ENCODE results near the gene EFL1. TPM values are rescaled to one million over a fixed set of nuclear protein-coding genes. Genes with fewer than 3 reads are reported as not detected.

The EFL1 gene
- total and polyA plus RNA-seq, 2 experiments from 2014 or later, result 15.4 to 46.4 TPM

DNA sequence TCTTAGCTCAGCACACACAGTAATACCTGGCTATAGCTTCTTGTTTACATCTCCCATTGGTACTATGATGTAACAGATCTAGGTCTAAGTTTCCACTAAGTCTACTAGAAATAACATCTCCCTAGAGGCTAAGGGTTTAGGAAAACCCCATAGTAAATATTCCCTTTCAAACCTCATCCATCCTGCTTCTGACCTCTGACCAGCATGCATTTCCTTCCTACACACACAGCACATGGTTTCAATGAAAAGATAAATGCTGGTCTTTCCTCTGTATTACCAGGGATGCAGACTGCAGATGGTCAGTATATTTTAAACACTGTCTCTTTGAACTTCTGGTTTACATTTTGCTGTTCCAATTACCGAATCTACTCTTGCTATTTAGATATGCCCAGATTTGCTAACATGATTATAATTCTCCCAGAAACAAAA lies 96.6 kb downstream of the EFL1 start:
- Histone ChIP-seq H3K27me3 (ENCODE audit: insufficient read depth) (no peaks in the 10 kb centered on the region), H3K36me3 (ENCODE audit: insufficient read depth) (no peaks in the 10 kb centered on the region), H3K4me3 (no peak overlapping the region), H3K4me2 (no peak overlapping the region), H2AFZ (no peak overlapping the region), H3K27ac (ENCODE audit: low read depth) (no peak overlapping the region), H3K4me1 (ENCODE audit: insufficient read depth) (no peaks in the 10 kb centered on the region), H3K9me2 (ENCODE audit: insufficient read depth) (no peaks in the 10 kb centered on the region), H3K79me2 (replicated peaks; ENCODE audit: insufficient read depth) (no peaks in the 10 kb centered on the region), H4K20me1 (replicated peaks; ENCODE audit: insufficient read depth) (no peaks in the 10 kb centered on the region), H3F3A (replicated peaks; ENCODE audit: low read depth) (no peaks in the 10 kb centered on the region)
- H3K9me3 Mint-ChIP-seq, result no peaks in the 10 kb centered on the region
- no peaks in the 10 kb centered on the region for H3K4me1 Mint-ChIP-seq
- DNase-seq (ENCODE audit: low spot score) (no peak), ATAC-seq (no peak)
- peaks cover 1% of the 10 kb centered on the region for H3K27me3 Mint-ChIP-seq (ENCODE audit: insufficient read depth, low read depth, poor library complexity)
- H3K36me3 Mint-ChIP-seq (ENCODE audit: low read depth), result peaks cover 7% of the 10 kb centered on the region
- H3K4me3 Mint-ChIP-seq, result no peak overlapping the region
- H3K27ac Mint-ChIP-seq, result no peak overlapping the region
- TF ChIP-seq STAT1 (IDR thresholded peaks at IDR 0.05; ENCODE audit: unreplicated experiment) (no peak), CREB1 (CRISPR knock-in tag; IDR thresholded peaks at IDR 0.05; ENCODE audit: low read depth) (no peak), ETS1 (IDR thresholded peaks at IDR 0.05) (no peak), EZH2 (IDR thresholded peaks at IDR 0.05; ENCODE audit: low read depth, unreplicated experiment) (no peak), NANOG (IDR thresholded peaks at IDR 0.05; ENCODE audit: borderline replicate concordance) (no peak), ZNF114 (CRISPR knock-in tag; IDR thresholded peaks at IDR 0.05) (no peak), EZH2phosphoT487 (IDR thresholded peaks at IDR 0.05; ENCODE audit: unreplicated experiment) (no peak), CTCF (conservative IDR thresholded peaks at IDR 0.05; ENCODE audit: low read depth in 2 of 2) (no peak), ZNF331 (CRISPR knock-in tag; IDR thresholded peaks at IDR 0.05; ENCODE audit: low read depth) (no peak), POLR2AphosphoS5 (IDR thresholded peaks at IDR 0.05; ENCODE audit: low read depth) (no peak), REST (IDR thresholded peaks at IDR 0.05; ENCODE audit: unreplicated experiment) (no peak), JUNB (IDR thresholded peaks at IDR 0.05; ENCODE audit: unreplicated experiment) (no peak)
- TF ChIP-seq, protein P1, sequence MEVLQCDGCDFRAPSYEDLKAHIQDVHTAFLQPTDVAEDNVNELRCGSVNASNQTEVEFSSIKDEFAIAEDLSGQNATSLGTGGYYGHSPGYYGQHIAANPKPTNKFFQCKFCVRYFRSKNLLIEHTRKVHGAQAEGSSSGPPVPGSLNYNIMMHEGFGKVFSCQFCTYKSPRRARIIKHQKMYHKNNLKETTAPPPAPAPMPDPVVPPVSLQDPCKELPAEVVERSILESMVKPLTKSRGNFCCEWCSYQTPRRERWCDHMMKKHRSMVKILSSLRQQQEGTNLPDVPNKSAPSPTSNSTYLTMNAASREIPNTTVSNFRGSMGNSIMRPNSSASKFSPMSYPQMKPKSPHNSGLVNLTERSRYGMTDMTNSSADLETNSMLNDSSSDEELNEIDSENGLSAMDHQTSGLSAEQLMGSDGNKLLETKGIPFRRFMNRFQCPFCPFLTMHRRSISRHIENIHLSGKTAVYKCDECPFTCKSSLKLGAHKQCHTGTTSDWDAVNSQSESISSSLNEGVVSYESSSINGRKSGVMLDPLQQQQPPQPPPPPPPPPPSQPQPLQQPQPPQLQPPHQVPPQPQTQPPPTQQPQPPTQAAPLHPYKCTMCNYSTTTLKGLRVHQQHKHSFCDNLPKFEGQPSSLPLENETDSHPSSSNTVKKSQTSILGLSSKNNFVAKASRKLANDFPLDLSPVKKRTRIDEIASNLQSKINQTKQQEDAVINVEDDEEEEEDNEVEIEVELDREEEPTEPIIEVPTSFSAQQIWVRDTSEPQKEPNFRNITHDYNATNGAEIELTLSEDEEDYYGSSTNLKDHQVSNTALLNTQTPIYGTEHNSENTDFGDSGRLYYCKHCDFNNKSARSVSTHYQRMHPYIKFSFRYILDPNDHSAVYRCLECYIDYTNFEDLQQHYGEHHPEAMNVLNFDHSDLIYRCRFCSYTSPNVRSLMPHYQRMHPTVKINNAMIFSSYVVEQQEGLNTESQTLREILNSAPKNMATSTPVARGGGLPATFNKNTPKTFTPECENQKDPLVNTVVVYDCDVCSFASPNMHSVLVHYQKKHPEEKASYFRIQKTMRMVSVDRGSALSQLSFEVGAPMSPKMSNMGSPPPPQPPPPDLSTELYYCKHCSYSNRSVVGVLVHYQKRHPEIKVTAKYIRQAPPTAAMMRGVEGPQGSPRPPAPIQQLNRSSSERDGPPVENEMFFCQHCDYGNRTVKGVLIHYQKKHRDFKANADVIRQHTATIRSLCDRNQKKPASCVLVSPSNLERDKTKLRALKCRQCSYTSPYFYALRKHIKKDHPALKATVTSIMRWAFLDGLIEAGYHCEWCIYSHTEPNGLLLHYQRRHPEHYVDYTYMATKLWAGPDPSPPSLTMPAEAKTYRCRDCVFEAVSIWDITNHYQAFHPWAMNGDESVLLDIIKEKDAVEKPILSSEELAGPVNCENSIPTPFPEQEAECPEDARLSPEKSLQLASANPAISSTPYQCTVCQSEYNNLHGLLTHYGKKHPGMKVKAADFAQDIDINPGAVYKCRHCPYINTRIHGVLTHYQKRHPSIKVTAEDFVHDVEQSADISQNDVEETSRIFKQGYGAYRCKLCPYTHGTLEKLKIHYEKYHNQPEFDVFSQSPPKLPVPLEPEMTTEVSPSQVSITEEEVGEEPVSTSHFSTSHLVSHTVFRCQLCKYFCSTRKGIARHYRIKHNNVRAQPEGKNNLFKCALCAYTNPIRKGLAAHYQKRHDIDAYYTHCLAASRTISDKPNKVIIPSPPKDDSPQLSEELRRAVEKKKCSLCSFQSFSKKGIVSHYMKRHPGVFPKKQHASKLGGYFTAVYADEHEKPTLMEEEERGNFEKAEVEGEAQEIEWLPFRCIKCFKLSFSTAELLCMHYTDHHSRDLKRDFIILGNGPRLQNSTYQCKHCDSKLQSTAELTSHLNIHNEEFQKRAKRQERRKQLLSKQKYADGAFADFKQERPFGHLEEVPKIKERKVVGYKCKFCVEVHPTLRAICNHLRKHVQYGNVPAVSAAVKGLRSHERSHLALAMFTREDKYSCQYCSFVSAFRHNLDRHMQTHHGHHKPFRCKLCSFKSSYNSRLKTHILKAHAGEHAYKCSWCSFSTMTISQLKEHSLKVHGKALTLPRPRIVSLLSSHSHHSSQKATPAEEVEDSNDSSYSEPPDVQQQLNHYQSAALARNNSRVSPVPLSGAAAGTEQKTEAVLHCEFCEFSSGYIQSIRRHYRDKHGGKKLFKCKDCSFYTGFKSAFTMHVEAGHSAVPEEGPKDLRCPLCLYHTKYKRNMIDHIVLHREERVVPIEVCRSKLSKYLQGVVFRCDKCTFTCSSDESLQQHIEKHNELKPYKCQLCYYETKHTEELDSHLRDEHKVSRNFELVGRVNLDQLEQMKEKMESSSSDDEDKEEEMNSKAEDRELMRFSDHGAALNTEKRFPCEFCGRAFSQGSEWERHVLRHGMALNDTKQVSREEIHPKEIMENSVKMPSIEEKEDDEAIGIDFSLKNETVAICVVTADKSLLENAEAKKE (CRISPR knock-in tag; IDR thresholded peaks at IDR 0.05), result no peak

Measured in GM23338 (cell line).